ENCODE measurements around the gene DEDD.

The DEDD gene

GRCh38 chr1:161162806-161163205 lies 30.3 kb upstream of the DEDD start:
- DNase-seq = no peak

DNA sequence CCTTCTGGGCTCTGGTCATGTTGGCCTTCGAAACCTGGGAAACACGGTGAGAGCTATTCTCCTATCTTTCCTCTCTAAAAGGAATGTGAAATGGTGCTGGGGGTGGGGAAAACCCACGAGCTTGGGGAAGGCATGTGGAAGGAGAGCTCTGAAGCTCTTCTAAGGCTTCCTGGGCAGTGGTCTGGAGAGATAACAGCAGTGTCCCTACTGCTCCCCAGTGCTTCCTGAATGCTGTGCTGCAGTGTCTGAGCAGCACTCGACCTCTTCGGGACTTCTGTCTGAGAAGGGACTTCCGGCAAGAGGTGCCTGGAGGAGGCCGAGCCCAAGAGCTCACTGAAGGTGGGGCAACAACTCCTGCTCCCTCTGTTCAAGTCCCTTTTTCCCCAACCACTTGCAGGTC lies 29.6 kb upstream of the DEDD start:
- DNase-seq = no peak

- no peak for DNase-seq
These were observed 29.2 kb upstream of the DEDD start for GRCh38 chr1:161161652-161162051.

DNA sequence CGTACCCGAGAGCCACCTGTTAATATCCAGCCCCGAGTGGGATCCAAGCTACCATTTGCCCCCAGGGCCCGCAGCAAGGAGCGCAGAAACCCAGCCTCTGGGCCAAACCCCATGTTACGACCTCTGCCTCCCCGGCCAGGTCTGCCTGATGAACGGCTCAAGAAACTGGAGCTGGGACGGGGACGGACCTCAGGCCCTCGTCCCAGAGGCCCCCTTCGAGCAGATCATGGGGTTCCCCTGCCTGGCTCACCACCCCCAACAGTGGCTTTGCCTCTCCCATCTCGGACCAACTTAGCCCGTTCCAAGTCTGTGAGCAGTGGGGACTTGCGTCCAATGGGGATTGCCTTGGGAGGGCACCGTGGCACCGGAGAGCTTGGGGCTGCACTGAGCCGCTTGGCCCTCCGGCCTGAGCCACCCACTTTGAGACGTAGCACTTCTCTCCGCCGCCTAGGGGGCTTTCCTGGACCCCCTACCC lies 28.2 kb upstream of the DEDD start:
- DNase-seq = no peak

DNA sequence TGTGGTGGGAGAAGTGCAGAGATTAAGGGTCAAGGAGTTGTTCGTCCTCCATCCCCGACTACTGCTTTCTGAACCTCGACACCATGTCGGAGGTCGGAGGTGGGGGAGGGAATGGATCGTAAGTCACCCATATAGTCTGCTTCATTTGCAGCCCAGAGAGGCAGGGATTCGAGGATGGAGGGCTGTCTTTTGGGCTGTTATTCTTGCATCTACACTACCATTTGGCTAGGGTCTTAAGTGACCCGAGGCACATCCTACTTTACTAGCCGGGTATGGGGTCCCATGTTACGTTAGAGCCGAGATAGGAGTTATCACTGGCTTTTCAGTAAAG lies 27.4 kb upstream of the DEDD start:
- DNase-seq = no peak

DNA sequence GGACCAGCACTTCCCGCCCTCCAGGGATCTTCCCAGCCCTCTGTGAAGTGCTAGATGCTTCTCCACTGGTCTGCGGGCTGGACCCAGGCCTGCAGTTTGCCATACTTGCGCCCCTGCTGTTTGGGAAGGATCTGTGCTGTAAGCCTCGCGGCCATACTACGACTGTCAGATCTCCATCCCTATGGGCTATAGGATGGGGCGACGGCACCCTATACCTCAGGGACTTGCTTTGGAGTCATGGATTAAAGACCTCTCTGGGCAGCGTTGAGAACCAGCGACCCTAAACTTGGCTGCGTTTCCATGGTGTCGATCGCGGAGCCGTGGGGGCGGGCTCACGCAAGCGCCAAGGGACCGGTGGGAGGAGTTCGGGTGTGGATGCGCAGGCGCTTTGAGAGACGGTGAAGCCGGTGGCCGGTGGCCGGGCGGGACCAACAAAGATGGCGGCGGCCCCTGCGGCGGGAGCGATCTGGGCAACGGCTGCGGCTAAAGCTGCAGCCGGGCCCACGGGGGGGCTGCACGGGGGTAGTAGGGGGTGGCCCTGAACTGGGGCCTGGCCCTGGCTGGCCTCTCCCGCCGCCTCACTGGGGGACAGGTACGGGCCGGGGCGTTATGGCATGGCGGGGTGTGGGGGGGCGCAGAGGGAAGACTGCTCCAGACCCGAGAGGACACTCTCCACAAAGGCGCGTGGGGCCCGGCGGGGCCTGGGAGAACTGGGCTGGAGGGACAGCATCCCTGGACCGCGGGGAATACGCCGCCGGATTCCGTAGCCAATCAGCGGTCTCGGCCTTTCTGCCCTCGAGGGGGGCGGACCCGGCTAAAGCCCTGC lies 26.8 kb upstream of the DEDD start, which contains the start of gene USP21:
TSS of gene USP21 (plus strand) at position 414 of the 826 bp plus-strand sequence. CDS start 1,141 bp downstream, outside the sequence.
- DNase-seq = peak; percentile 95 to 97

DNA sequence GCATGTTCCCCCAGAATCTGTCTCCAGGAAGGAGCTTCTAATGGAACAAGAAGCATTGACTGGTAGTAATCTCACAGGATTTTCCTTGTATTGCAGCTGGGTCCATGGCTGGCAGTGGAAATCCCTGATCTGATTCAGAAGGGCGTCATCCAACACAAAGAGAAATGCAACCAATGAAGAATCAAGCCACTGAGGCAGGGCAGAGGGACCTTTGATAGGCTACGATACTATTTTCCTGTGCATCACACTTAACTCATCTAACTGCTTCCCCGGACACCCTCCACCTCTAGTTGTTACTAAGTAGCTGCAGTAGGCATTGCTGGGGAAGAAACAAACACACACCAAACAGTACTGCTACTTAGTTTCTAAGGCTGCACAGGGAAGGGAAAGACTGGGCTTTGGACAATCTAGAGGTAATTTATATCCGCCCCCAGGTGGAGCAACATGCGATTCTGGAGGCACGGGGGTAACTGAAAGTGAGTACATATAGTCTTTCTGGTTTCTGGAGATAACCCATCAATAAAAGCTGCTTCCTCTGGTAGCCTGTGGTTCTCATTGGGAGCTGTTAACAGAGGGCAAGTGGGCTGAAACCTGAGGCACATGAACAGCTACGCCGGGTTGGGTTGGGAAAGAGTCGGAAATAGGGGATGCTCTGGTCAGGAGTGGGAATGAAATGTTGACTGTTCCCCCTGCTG lies 26.0 kb upstream of the DEDD start:
- no peak for DNase-seq

DNA sequence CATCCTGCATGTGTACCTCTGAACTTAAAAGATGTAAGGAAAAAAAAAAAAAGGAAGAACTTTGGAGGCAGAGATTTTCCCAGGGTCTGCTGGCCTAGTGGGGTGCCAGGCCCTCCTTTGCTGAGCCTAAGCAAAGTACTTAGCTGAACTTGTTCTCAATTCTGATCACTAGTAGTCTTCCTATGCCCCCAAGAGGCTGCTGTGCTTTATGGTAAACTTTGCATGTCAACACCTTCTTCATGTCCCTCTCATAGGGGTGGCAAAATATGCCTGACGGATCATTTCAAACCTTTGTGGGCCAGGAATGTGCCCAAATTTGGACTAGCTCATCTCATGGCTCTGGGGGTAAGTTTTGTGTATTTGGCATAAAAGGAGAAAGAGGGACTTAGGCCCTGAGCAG lies 25.4 kb upstream of the DEDD start:
- no peak for DNase-seq

GRCh38 chr1:161153682-161154337 lies 21.3 kb upstream of the DEDD start, which contains the start of gene UFC1:
TSS of gene UFC1 (plus strand) at chr1:161153978. CDS start at chr1:161153998, 20 bp downstream.
- peak; percentile 84 to 95 for DNase-seq

DNA sequence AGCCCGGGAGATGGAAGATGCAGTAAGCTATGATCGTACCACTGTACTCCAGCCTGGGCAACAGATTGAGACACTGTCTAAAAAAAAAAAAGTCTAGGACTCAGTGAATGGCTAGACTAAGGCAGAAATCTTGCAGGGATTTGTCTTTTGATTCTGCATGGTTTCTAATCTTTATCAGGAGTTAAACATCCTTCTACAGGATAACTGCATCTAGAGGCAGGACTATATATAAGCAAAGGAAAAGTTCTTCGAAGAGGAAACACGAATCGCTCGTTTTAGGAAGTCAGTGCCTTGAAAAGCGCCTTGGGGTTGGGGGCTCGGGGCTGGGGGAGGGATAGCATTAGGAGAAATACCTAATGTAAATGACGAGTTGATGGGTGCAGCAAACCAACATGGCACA lies 20.7 kb upstream of the DEDD start:
- DNase-seq = no peak

DNA sequence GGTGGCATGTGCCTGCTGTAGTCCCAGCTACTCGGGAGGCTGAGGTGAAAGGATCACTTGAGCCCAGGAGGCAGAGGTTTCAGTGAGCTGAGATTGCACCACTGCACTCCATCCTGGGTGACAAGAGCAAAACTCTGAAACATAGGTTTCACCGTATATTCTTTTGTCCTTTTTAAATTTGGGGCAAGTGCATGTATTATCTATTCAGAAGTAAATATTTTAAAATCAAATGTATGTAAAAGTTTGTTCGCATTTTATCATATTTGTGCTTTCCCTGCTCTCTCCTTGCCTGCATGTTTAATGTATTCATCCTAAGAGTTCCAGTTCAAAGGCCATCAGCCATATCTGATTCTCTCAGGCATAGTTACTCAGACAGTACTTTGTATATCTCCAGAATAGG lies 13.4 kb upstream of the DEDD start:
- no peak for DNase-seq

DNA sequence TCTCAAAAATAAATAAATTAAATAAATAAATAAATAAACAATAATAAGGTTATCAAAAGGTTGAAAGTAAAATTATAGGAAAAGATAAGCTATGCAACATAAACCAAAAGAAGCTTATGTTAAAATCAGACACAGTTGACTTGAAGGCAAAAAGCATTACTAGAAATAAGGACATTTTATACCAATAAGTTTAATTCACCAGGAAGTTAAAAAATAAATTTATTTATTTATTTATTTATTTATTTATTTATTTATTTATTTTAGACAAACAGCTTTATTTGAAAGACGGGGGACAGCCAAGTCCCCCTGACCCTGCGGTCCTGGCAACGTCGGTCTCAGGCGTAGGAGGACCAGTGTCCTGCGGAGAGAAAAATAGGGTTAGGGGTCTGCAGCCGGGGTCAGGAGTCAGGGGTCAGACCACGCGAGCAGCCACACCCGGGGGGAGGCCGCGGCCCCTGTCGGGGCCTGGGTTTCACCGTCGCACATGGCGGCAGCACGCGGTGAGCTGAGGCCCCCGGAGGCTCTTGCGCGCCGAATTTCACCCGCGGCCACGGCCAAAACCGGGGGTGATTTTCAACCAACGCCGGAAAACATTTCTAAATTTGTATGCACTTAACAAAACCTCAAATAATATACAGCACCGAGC lies 8.4 kb upstream of the DEDD start:
- no peak for DNase-seq

DNA sequence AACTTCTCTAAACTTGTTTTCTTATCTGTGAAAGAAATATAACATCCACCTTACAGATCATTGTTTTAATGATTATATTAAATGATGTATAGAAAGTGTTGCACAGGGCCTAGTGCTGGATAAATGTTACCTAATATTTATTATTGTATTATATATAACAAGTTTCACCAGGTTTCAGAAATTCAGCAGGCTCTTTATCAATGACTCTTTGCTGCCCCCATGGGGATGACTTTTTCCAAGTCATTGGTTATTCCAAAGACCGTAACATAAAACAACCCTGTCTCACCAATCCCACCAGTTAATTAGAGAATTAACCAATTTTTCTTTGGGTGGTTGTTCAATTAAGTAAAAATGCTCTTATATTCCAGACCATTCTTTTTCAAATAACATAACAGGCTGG lies 7.3 kb upstream of the DEDD start:
- peak; percentile 31 to 50 for DNase-seq

- DNase-seq = no peak
These were observed 6.0 kb upstream of the DEDD start for GRCh38 chr1:161138431-161138830.

DNA sequence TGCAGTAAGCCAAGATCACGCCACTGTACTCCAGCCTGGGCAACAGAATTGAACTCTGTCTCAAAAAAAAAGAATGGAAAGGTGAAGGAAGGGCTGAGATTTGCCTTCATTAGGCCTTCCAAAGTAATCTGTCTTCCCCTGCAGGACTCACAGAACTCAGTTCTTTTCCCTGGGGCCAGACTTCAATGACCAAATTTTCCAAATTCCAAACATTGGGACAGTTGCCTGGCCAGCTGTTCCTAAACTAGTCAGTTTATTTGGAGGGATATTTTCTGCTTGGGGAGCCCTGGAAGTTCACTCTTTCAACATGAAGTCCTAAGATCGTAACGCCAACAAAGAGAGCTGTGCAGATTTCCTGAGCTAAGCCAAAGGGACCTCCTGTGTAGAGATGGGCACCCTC lies 5.4 kb upstream of the DEDD start:
- DNase-seq = no peak

- DNase-seq = peak in 1 of 2 experiments; percentile 61
These were observed 813 bp upstream of the DEDD start for GRCh38 chr1:161133220-161133740.

- no peak for DNase-seq
These were observed 701 bp downstream of the DEDD start for GRCh38 chr1:161131523-161132409.

- no peak for DNase-seq
These were observed 2.2 kb downstream of the DEDD start for GRCh38 chr1:161130266-161130665.

GRCh38 chr1:161128591-161129420 lies 3.7 kb downstream of the DEDD start:
- no peak for DNase-seq

GRCh38 chr1:161127649-161128048 lies 4.8 kb downstream of the DEDD start:
- no peak for DNase-seq

GRCh38 chr1:161122967-161123366 lies 9.5 kb downstream of the DEDD start:
- no peak for DNase-seq
